Measurements from ENCODE around the gene PTGES3L.
A peak's percentile ranks its signal among the peaks of the same experiment; 100 is the strongest.
"Not testable (repeated sequence)": the region's sequence is repeated elsewhere in the genome, so short reads cannot be mapped to it uniquely, and the experiment has no call there.

The PTGES3L gene

GRCh38 chr17:42997984-42998938 lies 18.4 kb upstream of the PTGES3L start, which contains the start of gene RPL27:
RPL27 (plus strand) TSS chr17:42998419; CDS start chr17:42998751, 332 bp downstream.
- peak; percentile 83 for TF ChIP-seq CTCF (IDR thresholded peaks at IDR 0.05; ENCODE audit: low read depth, low read length)
- DNase-seq (ENCODE audit: extremely low read depth, low read depth): peak; percentile 100

GRCh38 chr17:42997390-42997983 lies 17.6 kb upstream of the PTGES3L start:
- no peak for TF ChIP-seq CTCF (IDR thresholded peaks at IDR 0.05; ENCODE audit: low read depth, low read length)
- no peak for DNase-seq (ENCODE audit: extremely low read depth, low read depth)

GRCh38 chr17:42993913-42994312 lies 14.0 kb upstream of the PTGES3L start:
- DNase-seq (ENCODE audit: extremely low read depth, low read depth): not testable (repeated sequence)

GRCh38 chr17:42992872-42993271 lies 13.0 kb upstream of the PTGES3L start:
- DNase-seq (ENCODE audit: extremely low read depth, low read depth): no peak
- TF ChIP-seq CTCF (IDR thresholded peaks at IDR 0.05; ENCODE audit: low read depth, low read length): no peak

GRCh38 chr17:42991471-42991870 lies 11.6 kb upstream of the PTGES3L start:
- no peak for DNase-seq (ENCODE audit: extremely low read depth, low read depth)
- TF ChIP-seq CTCF (IDR thresholded peaks at IDR 0.05; ENCODE audit: low read depth, low read length): no peak

GRCh38 chr17:42989726-42990652 lies 10.1 kb upstream of the PTGES3L start:
- DNase-seq (ENCODE audit: extremely low read depth, low read depth): no peak

More at GRCh38 chr17:42989726-42990652, 10.1 kb upstream of the PTGES3L start:
- no peak for TF ChIP-seq CTCF (IDR thresholded peaks at IDR 0.05; ENCODE audit: low read depth, low read length)
